Panc1 (cell line): ENCODE data around the gene ZNF579.

ENCODE experiments used
- POLR2AphosphoS5 ChIP-seq: IDR thresholded peaks from 2 replicates; pipeline ENCODE4 v1.6.1; 2012; ENCODE audit warnings: mild to moderate bottlenecking, low read depth, low read length, moderate library complexity
- TF ChIP-seq, protein P1 (sequence below): fragments of 450-650 bp; IDR thresholded peaks from 2 replicates; pipeline ENCODE4 v1.5.1; 2017; ENCODE audit warnings: mild to moderate bottlenecking

DNA sequence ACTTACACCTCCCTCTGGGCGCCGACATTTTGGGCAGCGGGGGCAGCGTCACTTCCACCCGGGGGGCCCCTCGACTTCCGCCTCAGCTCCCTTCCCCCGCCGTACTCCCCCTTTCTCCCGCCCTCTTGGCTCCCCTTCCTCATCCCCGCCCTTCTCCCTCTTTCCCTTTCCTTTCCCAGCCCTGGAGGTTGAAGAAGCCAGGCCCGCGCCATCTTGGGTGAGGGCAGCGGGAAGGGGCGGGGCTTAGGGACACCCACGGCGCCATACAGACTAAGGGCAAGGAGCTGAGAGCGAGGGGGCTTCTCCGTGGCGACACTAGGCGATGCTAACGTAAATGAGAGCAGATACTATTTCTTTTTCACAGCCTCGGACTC lies 18.8 kb upstream of the ZNF579 start, which contains the start of gene FIZ1:
- TF ChIP-seq, protein P1, sequence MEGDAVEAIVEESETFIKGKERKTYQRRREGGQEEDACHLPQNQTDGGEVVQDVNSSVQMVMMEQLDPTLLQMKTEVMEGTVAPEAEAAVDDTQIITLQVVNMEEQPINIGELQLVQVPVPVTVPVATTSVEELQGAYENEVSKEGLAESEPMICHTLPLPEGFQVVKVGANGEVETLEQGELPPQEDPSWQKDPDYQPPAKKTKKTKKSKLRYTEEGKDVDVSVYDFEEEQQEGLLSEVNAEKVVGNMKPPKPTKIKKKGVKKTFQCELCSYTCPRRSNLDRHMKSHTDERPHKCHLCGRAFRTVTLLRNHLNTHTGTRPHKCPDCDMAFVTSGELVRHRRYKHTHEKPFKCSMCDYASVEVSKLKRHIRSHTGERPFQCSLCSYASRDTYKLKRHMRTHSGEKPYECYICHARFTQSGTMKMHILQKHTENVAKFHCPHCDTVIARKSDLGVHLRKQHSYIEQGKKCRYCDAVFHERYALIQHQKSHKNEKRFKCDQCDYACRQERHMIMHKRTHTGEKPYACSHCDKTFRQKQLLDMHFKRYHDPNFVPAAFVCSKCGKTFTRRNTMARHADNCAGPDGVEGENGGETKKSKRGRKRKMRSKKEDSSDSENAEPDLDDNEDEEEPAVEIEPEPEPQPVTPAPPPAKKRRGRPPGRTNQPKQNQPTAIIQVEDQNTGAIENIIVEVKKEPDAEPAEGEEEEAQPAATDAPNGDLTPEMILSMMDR: no peak
- TF ChIP-seq POLR2AphosphoS5: peak; percentile 10; the same call in 1 of the 2 replicates
